HG02870 (cell line): Measurements from ENCODE around the gene BMP8A.
"Not testable (repeated sequence)": the region's sequence is repeated elsewhere in the genome, so short reads cannot be mapped to it uniquely, and the experiment has no call there.

Source experiments
- ATAC-seq: cut with Tn5 transposase; IDR thresholded peaks from one replicate; pipeline ENCODE4 v1.9.1; 2021; ENCODE audit warnings: mild to moderate bottlenecking, moderate library complexity; ENCODE audit not compliant: unreplicated experiment

Gene BMP8A

DNA sequence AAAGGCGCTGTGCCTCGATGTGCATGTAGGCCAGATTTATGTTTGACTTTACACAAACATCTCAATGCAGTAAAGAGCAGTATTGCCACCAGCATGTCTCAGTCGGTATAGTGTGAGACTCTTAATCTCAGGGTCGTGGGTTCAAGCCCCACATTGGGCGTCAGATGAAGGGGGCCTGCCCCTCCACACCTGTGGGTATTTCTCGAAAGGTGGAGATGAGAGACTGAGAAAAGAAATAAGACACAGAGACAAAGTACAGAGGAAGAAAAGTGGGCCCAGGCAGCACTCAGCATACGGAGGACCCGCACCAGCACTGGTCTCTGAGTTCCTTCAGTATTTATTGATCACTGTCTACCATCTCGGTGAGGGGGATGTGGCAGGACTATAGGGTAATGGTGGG is 13.0 kb downstream of the BMP8A start:
- ATAC-seq: not testable (repeated sequence)

DNA sequence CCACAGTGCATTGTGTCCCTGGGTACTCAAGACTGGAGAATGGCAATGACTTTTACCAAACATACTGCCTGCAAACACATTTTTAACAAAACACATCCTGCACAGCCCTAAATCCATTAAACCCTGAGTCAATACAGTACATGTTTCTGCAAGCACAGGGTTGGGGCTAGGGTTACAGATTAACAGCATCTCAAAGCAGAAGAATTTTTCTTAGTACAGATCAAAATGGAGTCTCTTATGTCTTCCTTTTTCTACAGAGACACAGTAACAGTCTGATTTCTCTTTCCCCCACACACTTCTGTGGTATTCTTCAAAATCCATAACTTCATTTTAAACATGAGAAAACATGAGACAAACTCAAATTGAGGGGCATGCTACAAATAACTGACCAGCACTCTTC is 13.9 kb downstream of the BMP8A start:
- no peak for ATAC-seq

DNA sequence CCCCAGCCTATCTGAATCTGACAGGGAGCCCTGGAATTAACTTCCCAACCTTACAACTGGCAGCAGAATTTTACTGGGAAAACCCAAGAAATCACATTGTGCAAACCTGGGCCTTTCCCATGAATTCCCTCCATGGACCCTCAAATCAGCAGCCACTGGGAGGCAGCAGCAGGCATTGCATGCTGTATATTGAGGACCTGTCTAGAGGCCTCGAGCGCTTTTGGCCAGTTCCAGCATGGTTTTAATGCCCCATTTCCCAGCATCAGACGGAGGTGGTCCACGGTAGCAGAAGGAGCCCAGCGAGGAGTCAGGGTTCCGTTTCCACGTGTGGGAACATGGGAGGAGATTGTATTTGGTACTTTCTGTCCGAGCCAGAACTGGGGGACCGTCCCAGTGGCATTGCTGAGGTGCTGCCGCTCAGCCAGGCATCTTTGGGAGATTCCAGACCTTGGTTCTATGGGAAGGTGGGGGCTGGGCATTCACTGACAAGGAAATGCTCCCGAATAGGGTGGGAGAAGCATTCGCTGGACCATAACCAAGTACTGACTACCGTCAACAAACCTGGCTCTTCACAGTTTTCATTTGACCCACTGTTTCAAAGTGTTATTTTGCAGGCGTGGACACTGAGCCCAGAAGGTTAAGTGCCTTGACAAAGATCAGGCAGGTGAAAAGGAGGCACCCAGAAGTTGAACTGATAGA is 15.9 kb downstream of the BMP8A start:
- ATAC-seq: no peak

DNA sequence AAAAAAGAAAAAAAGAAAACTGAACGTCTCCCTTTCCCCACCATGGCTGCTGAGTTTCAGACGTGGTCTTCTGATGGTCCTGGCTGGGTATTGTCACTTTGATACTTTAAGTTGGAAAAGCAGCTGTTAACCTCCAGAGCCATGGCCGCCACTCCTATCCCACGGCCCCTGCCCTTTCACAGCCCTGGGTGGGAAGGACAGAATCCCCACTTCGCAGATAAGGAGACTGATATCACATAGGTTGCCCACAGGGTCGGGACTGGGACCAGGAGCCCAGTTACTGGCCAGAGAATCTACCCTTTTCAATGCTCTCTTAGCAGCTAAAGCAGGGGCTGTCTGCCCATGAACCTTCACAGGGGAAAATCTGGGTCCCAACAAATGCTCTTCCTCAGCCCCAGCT is 16.8 kb downstream of the BMP8A start:
- ATAC-seq: no peak

DNA sequence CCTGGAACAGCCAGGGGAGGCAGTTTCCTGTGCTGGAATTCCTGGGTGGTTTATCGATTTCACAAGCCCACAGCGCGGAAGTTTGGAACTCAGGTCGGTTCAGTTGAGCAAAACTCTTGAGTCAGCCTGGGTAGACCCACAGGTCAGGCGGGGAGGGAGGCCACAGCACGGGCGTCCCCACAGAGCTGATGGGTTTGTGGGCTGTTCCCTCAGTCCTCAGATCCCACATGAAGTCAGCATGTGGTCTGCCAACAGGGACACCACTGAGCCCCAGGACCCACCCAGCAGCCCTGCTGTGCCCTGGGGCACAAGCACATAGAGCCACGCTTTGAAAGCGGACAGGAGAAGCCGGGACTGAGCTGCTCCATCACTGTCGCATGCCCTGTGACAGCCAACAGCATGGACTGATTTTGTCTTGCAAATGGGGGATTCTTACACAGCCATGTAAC is 17.4 kb downstream of the BMP8A start:
- peak; percentile 16 for ATAC-seq

DNA sequence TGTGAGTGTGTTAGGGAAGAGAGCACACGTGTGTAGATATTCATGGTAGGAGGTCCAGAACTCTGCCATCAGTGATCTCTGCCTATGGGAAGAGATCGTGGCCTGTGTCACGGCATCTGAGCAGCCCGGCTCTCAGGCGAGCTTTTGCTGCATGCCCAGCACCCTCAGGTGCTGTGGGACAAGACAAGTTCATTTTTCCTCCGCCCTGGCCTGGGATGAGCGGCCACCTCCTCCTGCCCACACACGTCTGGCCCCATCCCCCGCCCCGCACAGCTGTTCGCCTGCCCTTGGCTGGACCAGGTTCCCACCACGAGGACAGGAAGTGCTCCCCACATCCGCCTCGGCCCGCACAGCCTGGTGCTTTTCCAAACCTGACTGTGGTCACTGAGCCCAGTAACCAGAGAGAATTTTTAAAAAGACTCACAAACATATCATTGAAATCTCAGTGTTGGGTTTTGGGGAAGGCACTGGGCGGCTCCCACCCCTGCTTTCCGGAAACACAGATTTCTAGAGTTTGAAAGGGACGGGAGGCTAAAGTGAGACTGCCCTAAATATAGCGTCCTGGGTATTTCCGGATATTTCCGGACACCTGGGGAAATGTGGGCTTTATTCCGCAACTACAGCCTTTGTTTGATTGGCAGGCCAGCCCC is 18.0 kb downstream of the BMP8A start:
- ATAC-seq: peak; percentile 56

DNA sequence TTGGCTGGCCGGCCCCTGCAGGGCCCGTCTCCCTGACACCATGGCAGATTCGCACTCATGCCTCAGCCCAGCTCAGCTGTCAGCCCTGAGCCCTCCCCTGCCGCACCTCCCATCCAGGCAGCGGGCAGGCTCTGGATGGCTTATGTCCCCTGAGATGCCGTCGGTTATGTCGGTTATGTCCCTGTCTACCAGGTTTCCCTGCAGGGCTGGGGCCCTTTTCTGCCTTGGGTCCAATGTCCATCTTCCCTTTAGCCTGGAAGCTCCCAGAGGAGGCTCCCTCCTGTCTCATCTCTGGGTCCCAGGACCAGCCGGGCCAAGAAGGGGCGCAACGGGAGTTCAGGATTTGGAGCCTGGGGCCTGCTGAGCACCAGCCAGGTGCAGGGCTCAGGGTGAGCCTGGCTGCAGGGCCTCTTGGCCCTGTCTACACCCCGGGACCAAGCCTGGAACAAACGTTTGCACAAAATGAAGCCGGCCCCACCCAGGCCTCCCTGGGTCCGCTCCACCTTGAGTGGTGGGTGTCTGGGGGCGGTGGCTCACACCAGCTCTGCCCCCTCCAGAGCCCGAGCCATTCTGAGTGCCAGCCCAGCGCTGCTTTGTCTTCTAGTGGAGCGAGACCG is 19.2 kb downstream of the BMP8A start:
- not testable (repeated sequence) for ATAC-seq

DNA sequence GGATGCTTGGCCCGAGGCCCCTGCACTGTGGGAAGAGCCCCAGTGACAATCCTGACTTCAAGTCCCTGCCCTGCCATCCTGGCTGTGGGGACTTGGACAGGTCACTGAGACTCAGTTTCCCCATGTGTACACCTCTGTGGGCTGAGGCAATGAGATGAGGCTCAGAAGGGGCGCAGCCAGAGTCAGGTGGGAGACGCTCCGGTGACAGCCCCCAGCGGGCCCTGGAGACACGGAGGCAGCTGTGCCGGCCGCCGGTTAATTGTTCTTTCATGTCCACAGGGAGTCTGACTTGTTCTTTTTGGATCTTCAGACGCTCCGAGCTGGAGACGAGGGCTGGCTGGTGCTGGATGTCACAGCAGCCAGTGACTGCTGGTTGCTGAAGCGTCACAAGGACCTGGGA is 20.0 kb downstream of the BMP8A start:
- not testable (repeated sequence) for ATAC-seq

DNA sequence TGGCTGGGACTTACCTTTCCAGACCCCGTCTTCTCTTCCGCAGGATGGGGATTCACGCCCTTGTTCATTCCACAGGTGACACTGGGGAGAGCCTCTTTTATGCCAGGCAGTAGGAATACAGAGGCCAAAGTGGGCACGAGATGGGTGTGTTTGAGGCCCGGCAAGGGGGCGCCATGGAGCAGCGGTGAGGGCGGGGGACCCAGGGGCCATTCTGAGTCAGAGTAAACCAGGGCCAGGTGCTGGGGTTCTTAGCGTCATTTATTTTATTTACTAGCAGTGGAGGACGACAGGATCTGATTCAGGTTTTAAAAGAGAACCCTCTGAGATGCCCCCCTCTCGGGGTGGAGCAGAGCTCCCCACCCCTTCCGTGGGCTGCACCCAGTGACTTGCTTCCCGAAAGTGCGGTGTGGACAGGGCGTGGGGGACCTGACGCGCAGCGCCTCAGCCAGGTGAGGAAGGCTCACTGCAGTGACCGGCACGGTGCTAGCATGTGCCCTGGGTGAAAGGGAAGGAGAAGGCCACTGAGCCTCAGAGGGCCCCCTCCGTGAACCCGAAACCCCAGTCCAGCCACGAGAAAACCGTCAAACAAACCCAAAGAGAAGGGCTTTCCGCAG is 20.9 kb downstream of the BMP8A start:
- ATAC-seq: not testable (repeated sequence)

DNA sequence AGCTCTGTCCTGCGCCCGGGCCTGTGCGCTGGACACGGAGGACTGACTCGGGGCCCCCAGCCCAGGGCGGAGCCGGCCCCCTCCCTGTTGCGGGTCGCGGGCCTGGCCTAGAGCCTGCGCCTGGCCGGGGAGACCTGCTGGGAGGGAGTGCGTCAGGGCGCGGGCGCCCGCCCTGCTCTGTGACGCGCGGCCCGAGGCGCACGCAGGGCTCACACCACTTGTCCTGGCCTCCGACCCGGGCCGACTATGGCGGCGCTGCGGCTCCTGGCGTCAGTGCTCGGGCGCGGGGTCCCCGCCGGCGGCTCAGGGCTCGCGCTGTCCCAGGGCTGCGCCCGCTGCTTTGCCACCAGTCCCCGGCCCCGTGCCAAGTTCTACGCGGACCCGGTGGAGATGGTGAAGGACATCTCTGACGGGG is 23.3 kb downstream of the BMP8A start:
- peak; percentile 47 for ATAC-seq

DNA sequence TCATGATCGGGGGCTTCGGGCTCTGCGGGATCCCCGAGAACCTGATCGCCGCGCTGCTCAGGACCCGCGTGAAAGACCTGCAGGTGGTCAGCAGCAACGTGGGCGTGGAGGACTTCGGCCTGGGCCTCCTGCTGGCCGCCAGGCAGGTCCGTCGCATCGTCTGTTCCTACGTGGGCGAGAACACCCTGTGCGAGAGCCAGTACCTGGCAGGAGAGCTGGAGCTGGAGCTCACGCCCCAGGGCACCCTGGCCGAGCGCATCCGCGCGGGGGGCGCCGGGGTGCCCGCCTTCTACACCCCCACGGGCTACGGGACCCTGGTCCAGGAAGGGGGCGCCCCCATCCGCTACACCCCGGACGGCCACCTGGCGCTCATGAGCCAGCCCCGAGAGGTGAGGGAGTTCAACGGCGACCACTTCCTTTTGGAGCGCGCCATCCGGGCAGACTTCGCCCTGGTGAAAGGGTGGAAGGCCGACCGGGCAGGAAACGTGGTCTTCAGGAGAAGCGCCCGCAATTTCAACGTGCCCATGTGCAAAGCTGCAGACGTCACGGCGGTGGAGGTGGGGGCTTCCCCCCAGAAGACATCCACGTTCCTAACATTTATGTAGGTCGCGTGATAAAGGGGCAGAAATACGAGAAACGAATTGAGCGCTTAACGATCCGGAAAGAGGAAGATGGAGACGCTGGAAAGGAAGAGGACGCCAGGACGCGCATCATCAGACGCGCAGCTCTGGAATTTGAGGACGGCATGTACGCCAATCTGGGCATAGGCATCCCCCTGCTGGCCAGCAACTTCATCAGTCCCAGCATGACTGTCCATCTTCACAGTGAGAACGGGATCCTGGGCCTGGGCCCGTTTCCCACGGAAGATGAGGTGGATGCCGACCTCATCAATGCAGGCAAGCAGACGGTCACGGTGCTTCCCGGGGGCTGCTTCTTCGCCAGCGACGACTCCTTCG is 24.0 kb downstream of the BMP8A start:
- ATAC-seq: not testable (repeated sequence)

DNA sequence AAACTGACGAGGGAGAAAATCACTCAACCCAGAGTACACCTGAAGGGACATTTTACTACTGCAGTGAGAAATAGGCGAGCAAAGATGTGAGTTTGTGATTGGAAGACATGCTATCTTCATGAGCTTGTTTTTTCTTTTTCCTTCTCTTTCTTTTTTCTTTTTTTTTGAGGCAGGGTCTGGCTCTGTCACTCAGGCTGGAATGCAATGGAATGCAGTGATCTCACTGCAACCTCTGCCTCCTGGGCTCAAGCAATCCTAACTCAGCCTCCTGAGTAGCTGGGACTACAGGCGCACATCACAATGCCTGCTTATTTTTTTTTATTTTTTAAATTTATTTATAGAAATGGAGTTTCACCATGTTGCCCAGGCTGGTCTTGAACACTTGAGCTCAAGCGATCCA is 25.4 kb downstream of the BMP8A start:
- not testable (repeated sequence) for ATAC-seq

DNA sequence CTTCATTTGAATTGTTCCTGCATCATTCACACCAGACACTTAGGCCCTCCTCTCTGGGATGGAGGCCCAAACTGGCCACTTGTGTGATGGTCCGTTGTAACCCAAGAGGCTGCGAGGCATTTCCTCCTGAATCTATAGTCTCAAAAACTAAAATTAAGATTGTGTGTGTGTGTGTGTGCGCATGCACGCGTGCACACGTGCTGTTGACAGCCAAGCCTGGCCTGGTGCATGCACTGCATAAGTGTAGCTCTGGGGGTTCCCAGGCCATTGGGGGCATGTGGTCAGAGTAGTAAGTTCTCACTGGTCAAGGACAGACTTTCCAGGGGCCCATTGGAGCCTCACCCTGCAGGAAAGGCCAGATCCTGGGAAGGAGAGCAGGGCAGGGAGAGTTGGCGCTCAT is 26.5 kb downstream of the BMP8A start:
- not testable (repeated sequence) for ATAC-seq

DNA sequence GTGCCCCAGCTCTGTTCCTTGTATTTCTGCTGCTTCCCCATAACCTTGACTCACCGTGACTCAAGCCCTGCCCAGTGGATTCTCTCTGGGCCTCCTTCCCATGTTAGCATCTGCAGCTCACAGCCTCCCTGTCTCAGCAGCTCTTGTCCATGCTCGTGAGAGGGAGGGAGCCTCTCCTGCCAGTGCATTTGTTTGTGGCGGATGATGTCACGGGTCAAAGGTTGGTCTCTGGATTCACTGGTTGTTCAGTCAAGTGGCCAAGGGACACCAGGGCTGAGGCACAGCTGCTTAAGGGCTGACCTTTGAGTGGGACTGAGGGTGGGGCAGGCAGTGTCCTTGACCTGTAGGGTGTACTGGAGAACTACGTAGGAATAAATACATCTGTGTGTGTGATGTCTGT is 27.9 kb downstream of the BMP8A start:
- ATAC-seq: not testable (repeated sequence)

DNA sequence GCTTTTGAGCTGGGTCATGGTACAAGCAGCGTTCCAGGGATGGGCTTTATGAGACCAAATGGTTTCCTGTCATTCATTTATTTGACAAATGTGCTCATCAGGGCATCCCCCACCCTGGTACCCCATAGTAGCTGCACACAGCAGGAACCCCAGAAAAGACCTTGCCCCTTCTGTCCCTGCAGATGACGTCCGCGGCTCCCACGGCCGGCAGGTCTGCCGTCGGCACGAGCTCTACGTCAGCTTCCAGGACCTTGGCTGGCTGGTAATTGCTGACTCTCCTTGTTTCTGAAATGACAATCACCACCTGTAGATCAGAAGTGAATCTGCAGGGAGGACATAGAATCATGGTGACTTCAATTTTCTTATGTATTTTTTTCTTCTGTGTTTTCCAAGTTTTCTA is 30.8 kb downstream of the BMP8A start:
- not testable (repeated sequence) for ATAC-seq

DNA sequence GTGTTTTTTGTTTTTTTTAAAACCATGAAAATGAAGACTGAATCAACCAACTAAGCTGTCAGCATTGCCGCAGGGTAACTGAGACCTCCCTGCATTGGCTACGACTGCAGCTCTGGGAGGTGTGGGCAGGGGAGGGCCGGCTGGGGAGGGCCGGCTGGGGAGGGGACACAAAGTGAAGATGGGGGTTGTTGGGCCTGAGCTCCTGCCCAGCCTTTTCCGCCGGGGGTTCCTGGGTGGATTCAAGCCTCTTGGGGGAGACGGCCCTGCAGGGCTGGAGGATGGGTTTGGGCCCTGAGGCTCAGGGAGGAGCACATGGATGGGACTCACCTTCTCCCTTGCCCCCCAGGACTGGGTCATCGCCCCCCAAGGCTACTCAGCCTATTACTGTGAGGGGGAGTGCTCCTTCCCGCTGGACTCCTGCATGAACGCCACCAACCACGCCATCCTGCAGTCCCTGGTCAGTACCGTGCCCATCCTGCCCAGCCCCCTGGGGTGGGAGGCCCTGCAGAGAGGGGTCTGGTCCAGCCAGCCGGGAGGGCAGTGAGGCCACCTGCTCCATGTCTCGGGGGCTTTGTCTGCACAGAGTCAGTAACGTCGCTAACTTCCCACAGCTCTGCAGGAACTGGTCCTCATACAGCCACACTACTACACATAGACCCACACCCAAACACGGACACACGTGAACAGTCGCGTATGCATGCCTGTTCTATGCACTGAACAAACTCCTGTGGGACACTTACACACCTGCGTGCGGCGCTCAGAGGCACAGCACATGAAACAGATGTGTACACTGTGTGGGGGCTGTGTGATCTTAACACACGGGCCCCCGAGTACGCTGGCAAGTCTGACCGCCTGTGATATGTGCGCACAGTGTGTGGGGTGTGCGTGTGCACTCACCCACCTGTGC is 31.5 kb downstream of the BMP8A start:
- no peak for ATAC-seq

DNA sequence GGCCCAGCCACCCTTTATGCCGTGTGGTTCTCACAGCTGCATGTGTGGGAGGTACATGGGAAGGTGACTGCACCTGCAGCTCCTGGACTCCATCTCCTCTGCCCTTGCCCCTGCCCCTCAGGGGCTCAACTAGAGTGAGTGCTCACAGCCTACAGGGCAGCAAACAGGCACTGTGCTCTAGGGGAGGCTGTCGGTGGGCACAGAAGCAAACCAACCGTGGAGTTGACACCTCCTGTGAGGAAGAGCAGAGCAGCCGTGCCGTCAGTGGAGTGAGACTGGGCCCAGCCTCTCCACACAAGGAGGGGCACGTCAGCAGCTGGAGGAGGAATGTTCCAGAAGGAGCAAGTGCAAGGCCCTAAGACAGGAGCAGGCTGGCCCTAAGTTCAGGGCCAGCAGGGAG is 32.7 kb downstream of the BMP8A start:
- no peak for ATAC-seq

DNA sequence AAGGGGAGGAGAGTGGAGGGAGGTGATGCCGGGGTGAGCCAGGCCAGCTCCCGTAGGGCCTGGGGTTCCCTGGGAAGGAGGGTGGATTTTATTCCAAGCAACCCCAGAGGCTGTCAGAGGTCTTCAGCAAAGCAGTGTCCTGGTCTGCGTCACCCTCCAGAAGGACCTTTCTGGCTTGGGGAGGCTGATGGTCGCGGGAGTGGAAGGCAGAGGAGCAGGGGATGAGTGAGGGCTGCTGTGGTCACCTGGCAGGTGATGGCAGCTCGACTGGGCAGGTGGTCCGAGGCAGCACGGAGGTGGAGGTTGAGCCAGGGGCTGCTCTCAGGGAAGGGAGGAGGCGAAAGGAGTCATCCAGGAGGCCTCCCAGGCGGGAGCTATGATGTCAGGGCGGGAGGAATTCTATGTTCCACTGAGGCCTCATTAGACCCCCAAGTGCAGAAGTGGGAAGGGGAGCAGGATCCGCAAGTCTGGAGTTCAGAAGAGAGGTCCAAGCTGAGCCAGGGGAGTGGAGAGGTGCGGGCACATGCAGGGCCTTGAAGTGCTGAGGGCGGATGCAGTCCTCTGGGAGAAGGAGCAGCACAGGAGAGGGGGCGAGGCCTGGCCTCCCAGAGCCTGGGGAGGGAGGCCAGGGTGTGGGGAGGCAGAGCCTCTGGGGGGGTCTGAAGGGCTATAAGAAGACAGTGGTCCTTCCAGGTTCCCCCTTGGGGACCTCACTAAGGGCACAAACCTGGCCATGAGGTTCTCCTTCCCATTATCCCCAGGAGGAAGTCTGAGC is 33.3 kb downstream of the BMP8A start:
- ATAC-seq: no peak
